Activated T-cell treated with anti-CD3 and anti-CD28 coated beads, Interleukin-2, amount 50 U/mL, for 48 hours (primary cell): ENCODE results near the gene C1QL1.
A peak's percentile ranks its signal among the peaks of the same experiment; 100 is the strongest.

Source experiments
- DNase-seq, 2 experiments: peaks; one replicate each; pipeline ENCODE4 v3.0.0-alpha.2; 2020

C1QL1 gene

DNA sequence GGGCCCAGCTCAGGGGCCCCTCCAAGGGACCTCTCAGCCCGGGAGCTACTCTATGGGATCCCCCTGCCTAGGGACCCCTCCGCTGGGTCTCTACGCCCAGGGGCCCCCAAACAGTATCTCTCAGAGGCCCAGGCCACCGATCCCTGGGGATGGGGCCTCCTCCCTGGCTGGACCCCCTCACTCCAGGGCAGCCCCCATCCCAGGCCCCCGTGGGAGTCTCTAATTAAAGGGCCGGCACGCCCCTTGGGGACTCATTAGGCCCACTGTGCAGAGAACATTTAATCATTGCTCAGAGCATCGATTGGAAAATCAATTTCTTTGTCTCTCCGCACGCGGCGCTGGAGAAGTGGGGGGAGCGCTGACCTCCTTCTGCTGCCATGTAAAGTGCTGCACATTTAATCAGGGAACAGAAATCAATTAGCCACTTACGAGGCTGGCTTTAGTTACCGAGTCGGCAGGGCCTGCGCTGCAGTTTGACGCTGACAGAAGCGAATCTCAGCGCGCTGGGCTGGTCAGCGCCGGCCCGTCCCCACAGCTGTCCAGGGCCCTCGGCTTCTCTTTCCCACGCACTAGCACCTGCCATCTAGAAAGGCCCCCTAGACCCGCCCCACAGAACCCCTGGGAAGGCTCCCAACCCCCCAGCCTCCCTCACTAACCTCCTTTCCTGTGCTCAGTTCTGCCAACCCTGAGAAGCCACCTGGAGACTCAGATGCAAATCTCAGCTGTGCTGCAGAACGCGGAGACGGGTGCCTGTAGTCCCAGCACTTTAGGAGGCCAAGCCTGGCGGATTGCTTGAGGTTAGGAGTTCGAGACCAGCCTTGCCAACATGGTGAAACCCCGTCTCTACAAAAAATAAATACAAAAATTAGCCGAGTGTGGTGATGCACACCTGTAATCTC, 20.2 kb upstream of the C1QL1 start:
- DNase-seq: no peak

DNA sequence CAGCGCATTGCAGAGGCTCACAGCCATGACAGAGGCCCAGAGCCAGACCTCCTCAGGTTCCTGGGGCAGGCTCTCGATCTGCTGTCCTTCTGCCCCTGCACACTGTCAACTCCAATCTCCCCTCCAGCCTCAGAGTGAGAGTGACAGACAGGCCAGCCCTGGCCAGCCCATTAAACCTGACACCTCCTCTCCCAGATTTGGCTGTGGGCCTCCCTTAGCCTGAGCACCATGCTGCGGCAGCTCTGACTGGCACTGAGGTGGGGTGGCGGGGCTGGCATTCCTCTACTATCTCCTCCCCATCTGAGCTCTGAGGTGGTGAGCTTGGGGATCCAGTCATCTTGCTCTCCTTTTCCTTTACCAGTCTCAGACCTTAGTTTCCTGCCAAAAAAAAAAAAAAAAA, 15.5 kb upstream of the C1QL1 start:
- DNase-seq: no peak

DNA sequence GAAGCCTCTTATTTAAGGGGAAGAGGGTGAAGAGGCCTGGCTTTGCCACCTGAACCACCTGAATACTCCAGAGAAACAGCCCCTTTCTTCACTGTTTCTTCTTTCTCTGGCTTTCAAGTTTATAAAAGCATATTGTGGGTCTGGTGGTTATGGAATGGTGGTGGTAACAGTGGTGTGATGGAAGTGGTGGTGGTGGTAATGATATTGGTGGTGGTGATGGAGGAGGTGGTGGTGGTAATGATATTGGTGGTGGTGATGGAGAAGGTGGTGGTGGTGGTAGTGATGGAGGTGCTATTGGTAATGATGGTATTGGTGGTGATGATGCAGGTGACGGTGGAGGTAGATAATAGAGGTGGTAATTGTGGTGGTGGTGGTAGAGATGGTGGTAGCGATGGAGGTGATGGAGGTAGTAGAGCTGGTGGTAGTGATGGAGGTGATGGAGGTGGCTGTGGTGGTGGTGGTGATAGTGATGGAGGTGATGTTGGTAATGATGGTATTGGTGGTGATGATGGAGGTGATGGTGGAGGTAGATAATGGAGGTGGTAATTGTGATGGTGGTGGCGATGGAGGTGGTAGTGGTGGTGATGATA, 14.1 kb upstream of the C1QL1 start:
- DNase-seq: no peak

DNA sequence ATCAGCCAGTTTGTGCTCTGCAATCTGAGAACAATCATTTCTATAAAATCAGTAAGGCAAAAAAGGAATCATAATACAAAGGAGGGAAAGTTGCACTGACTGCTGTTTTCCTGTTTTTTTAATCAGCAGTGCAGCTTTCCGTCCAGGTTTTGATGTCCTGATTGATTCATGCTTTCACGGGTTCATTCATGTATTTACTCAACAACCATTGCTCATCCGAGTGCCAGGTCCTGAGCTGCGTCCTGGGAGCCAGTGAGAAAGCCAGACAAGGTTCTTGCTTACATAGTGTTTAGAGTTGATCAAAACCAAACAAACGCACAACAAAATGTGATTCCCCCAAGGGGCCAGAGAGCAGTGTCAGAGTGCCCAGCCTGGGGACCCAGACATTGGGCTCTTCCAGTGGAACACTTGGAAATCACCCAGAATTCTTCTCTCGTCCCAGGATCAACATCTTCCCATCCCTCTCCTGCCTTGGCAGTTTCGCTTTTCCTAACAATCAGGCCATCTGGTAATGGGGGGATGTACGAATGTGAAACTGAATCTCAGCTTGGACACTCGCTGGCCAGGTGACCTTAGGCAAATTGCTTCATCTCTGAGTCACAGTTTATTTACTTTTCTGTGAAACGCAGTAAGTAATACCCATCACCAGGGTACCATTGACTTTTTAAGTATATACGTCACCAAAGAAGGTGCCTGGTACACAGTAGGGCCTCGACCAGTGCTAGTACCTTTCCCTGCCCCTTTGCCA, 13.3 kb upstream of the C1QL1 start:
- DNase-seq: no peak

DNA sequence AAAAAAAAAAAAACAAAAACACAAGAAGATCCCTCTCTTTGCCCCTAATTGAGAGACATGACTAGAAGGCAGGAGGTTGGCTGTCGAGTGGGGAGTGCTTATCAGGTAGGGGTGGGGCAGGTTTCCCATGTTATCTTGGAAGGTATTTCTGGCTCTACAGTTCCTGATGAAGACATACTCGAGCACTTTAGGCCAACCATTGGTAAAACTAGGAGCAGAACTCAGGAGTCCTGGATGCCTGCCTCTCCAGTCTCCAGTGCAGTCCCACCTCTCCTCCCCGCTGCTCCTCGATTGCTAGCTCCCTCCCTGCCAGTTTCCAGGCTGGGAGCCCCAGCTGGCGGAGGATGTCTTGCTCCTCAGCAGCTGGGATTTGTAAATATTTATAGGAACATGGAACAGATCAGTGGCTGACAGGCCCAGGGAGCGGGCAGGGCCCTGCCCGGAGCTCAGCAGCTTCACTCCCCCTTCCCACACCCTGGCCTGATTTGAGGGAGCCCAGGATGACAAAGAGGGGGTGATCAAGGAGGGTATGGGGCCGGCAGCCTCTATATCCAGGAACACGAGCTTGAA, 11.4 kb upstream of the C1QL1 start:
- no peak for DNase-seq

DNA sequence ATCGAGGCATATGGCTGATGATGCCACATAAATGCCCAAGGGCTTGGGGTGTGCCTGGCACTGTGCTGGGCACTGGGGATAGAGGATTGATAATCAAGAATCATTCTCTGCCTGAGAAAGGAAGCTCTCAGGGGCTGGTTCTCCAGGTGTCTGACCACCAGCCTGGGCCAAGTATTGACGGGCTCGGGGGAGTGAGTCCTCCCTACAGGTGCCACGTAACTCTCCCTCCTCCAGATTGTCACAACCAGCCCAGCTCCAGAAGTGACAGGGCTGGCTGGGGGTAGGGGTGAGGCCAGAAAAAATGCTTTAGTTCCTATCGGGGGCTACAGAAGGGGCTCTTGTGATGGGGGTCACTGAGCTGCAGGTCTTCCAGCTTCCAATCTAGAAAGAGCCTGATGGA, 10.7 kb upstream of the C1QL1 start:
- no peak for DNase-seq

DNA sequence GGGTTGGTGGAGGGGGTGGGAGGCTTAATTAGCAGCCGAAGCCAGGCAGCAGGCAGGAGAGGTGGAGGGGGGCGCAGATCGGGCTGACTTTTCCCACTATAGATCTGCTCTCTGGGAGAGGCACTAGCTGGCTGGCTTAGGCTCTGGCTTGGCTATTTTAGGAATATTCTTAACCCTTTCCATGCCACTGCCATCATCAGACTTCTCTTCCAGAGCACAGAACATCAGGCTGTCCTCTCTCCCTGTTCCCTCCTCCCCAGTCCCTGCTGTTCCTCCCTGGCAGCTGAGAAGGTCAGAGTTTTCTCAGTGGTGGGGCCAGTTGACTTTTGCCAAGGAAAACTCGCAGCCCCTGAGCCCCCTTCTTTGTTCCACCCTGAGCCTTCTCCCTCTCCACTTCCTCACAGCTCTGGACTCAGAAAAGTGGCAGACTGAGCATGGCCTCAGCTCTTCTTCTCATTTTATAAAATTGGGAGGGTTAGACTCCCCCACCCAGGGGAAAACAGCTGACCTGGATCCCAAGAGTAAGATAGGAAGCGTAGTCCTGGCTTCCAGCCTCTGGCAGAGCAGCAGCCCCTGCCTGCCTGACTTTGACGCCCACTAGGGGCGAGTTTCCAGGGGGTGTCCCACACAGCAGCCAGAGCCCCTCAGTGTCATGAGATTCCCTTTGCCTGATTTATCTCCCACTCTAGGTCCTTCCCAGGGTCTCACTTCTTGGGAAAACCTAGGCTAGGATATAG, 9.9 kb upstream of the C1QL1 start:
- DNase-seq: no peak

DNA sequence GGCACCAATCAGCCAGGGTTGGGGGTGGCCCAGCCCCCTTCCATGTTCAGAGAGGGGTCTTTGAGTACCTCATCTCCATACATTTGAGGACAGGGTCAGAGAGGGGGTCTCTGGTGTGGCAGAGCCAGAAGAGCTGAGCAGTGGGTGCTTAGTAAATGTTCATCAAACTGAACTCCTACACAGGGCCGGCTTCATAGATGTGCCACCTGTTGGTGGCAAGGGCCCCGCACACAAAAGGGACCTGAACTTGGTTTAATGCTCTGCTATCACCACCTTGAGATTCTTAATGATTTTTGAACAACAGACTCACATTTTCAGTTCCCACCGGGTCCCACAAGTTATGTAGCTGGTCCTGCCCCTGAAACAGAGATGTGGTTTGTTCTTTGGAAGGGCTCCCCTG, 9.0 kb upstream of the C1QL1 start:
- DNase-seq: no peak

DNA sequence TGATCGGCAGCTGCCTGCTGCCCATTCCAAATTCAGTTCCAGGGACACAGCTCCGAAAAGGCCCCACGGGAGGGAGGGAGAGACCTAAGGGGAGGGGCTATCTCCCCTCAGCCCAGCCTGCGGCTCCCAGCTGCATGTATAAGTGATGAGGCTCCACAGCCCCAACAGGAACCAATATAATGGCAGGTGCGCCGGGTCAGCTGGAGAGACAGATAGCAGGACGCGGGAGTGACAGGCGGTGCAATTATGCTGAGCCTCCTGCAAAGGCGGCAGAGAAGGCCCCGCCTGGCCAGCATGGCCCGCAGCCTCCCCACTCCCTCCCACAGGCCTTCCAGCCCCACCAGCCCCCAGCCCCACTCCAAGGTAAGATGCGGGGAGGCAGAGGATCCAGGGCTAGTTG, 8.1 kb upstream of the C1QL1 start:
- DNase-seq: no peak

DNA sequence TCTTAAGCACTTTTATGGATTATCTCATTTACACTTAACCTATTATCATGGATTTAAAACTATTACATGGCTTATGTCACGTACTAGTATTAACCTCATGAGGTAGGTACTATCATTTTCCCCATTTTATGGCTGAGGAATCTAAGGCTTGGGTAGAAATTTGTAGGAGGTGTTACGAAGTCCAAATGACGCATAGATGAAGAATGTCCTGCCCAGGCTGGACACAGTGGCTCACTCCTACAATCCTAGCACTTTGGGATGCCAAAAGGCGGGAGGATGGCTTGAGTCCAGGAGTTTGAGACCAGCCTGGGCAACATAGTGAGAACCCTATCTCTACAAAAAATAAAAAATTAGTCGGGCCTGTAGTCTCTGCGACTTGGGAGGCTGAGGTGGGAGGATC, 4.8 kb upstream of the C1QL1 start:
- DNase-seq: no peak

DNA sequence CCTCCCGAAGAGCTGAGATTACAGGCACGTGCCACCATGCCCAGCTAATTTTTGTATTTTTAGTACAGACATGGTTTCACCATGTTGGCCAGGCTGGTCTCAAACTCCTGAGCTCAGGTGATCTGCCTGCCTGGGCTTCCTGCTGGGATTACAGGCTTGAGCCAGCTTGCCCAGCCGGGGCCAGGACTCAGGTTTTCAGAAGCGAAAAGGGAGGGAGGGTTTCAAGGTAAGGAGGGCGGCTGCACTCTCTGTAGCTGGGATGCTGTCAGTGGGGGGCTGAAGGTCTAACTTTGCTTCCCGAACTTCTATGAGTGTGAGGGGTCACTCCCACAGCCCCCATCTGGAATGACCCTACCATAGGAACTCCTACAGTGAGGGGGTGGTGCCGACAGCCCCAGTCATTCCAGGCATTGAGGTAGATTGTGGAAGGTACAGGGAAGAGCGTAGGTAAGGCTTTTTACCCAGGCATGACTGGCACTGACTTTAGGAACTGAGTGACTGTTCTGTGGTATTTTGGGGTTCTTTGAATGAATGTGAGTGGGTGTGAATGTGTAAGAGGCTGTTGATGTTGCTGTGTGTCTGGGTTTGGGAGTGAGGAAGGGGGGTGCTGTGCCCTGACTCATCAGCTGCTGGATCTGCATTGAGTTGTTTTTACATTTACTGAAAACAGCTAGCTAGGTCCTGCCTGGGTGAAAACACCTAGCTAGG, 3.8 kb upstream of the C1QL1 start:
- DNase-seq: peak; percentile 70 to 82

DNA sequence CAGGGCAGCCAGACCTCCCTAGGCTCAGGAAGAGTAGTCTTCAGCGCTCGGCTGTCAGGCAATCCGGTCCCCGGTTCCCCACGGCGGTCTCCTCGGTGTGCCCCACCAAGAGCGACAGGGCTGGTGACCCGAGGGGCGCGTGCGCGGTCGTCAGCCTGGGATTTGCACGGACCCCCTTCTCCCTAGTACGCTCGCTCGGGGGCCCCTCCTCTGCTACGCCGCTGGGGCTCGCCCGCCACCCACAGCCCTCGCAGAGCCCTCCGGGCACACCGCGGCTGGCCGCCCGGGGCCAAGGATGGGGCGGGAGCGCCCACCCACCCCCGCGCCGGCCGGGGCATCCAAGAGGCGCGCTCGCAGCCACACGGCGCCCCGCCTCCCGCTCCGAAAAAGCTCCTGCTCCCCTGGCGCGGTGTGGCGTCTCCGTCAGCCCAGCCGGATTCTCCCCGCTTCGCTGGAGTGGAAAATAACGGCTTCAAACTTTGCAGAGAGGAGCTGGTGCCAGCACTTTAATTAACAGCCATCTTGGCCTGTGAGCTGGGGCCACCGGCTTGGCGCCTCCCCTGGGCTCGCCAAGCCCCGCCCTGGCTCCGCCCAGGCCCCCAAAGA, 2.1 kb upstream of the C1QL1 start:
- peak; percentile 42 to 55 for DNase-seq

DNA sequence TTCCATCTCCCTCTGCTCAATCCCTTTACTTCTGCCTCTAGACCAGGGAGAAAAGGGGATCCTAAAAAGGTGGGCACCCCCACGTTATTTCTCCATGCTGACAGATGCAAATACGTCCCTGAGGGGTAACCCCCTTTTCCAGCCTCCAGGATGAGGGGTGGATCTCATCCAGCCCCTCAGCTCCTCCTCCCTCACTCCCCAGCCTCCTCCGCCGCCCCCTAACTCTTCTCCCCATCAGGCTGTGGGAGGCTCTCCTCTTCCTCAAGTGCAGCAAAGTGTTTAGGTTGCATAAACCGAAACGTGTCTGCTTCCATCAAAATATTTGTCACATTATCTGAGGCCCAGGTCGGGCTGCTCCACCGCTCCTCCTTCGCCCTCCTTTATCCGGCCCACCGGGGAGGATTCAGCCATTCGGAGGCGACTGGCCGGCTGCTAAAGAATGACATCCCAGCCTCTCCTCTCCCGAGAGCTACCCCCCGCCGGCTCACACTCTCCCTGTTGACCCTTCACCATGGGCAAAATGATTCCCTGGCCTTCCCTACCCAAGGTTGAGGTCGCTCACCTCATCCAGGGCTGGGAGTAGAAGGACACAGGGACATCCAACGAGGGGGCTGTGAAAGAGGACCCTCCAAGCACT, 1.2 kb upstream of the C1QL1 start:
- DNase-seq: no peak

DNA sequence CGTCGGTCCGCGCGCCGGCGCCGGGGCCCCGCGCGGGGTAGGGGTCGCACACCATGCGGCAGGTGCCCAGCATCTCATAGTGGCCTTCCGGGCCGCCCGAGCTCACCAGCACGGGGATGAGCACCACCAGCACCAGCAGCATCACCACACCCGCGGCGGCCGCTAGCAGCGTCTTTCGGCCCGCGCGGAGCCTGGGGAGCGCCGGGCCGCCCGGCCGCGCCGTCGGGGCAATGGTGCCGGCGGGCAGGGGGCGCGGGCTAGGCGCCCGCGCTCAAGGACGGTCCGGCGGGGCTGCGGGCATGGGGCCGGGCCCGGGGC, 237 bp downstream of the C1QL1 start:
- DNase-seq: no peak

DNA sequence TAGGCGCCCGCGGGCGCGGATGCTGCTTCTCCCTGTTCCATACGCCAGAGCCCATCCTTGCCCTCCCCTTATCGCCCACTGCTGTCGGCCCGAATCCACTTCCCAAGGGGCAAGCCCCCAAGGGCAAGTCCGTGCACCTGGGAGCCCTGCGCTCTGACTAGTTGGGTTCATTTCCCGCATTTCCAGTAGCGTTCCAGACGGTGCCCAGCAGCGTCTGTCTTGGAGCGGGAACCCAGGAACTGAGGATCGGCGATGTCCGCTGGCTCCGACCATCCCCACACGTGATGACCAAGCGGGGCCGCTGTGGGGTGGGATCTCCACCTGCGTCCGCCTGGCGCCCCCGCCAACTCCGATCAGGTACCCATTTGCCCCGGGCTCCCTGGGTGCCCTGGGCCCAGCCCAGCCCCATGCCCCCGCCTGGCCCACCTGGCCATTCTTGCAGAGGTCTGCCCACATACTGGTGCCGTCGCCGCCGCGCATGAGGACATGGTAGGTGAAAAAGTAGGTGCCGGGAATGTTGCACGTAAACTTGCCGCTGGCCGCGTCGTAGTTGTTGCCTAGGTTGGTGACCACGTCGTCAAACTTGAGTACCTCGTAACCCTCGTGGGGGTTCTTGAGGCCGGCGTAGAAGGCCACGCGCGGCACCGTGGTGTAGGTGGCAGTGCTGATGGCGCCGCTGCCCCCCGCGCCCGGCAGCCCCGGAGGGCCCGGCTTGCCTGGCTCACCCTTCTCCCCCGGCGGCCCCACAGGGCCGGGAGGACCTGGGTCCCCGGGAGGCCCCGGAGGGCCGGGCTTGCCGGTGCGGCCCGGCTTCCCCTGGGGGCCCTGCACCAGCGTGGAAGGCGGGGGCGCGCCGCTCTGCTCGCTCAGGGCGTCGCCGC, 837 bp downstream of the C1QL1 start:
- no peak for DNase-seq

DNA sequence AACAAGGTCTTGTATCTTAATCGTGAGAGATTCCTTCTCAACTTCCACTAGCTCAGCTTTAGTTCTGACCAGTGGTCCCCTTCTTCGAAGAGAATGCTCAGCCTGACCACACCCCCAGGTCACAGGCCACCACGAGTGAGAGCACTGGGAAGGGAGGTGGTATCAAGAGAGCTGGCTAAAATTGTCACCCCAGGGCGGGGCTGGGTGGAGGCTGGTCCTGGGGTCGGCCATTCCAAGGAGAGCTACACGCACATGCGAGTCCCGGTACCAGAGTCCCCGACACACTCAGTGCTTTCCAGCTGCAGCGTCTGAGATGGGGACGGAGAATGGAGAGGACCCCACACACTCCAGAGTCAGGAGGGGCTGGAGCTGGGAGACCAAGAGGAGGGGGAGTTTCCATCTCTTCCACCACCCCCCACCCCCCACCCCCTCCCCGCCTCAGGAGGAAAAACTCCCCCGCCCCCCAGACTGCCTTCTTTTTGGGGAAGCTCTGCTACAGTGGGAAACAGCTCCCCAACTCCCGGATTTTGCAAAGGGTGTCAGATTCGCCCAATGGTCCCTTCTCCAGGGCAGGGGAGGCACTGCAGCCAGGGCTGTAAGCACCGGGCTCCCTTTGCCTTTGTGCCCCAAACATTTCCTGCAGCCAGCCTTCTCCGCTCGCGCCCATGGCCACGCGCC, 1.6 kb downstream of the C1QL1 start:
- DNase-seq: no peak

DNA sequence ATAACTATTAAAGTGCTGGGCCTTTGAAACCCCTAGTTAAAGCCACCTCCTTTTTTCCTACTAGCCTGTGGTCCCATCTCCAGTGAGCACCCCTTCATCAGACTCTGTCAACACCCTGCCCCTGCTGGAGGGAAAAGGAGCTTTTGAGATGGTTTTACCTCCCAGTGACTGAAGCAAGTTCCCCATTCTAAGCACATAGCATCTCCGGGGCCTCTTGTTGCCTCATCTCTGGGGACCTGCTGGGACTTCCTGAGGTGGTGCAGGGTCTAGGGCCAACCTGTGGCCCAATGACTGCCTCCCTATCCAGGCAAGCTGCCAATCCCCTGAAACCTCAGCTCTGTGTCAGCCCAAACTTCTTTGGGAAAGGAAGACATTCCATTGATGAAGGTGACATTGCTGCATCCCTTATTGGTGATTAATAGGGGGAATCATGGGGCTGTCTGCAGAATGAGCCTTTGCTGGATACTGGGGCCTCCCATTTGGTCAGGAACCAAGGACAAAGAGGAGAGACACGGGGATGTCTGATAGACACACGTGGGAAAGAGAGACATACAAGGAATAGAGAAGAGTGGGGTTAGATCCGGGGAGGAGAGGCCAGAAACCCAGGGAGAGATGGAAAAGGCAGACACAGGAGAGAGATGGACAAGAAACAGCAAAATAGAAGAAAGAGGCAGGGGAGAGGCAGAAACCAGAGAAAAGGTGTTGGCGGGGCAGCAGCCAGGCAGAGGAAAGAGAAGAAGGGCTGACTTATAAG, 2.4 kb downstream of the C1QL1 start:
- DNase-seq: no peak

DNA sequence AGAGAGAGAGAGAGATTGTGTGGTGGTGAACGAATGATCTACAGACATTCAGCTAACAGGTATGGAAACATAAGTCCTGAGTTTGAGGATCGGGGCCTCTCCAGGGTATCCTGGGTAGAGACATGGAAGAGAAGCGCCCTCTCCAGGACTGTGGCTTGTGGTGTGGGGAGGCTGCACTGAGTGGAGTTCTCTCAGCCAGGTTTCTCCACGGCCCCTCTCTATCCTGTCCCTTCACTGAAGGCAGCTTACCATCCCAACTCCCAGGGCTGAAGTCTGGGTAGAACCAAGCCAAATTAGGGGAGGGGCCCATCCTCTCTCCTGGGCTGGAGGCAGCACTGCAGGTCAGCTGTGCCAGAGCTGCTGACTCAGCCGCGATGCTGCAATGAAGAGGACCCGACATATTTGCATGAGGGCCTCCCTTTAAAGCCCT, 6.2 kb downstream of the C1QL1 start:
- DNase-seq: no peak

DNA sequence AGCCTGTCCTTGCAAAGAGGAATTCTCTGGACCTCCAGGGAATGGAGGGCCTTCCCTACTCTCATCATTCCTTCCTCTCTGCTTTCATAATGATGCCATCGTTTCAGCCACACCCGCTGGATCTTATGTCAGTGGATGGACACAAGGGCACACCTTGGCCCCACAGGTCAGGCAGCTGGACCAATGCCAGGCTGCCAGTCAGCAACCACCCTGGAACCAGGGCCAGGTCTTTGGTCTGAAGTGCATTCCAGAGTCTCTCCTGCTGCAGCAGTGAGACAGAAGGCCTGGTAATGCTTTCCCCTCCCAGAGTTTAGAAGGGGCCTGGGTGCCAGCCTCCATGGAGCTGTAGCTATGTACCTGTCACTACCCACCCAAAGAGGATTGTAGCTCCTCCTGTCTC, 7.4 kb downstream of the C1QL1 start:
- no peak for DNase-seq
